NCI-H1092 (cell line): ENCODE data around the gene MAGEA6.
A peak's percentile ranks its signal among the peaks of the same experiment; 100 is the strongest.
"Not testable (repeated sequence)": the region's sequence is repeated elsewhere in the genome, so short reads cannot be mapped to it uniquely, and the experiment has no call there.

Experiments used
- DNase-seq: peaks from one replicate; lab custom pipeline; 2025; lab: John Stamatoyannopoulos, UW

The MAGEA6 gene, protein sequence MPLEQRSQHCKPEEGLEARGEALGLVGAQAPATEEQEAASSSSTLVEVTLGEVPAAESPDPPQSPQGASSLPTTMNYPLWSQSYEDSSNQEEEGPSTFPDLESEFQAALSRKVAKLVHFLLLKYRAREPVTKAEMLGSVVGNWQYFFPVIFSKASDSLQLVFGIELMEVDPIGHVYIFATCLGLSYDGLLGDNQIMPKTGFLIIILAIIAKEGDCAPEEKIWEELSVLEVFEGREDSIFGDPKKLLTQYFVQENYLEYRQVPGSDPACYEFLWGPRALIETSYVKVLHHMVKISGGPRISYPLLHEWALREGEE

GRCh38 chrX:152769549-152770289 lies at the start of gene MAGEA6:
Gene MAGEA6, minus strand, starts transcription at chrX:152769689. Its CDS starts 2,039 bp downstream, at chrX:152767650.
- not testable (repeated sequence) for DNase-seq

DNA sequence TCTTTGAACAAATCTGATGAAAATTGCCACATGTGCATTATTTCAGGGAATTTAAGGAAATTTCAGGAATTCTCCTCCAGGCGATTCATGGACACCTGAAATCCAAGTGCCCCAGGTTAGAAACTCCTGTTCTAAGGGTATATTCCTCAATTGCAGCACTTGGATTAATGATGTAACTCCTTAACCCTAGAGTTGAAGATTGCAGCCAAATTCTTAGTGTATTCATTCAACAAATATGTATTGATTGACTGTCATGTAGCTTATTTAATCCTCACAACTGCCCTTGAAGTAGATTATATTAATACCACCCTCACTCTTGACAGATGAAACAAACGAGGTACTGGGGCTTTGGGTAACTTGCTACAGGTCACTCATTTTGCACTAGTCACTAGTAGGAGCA lies 49.8 kb upstream of the MAGEA6 start:
- DNase-seq: no peak

DNA sequence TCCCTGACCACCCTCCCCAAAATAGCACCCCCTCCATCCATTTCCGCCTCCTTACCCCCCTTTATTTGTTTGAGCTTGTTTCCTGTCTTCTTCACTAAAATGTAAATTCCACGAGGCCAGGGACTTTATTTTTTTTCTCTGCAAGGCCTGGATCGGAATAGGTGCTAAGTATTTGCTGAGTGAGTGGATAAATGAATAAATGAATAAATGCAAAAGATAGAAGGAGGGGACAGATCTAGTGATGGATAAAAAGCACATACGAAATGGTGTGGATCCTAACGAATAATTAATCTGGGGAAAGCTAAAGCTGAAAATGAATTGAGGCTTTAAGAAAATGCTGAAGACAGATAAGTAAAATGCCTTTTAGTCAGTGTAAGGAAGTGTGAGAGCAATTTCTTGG lies 48.9 kb upstream of the MAGEA6 start:
- DNase-seq: no peak

GRCh38 chrX:152817078-152817764 lies 47.7 kb upstream of the MAGEA6 start:
- peak; percentile 4 for DNase-seq

GRCh38 chrX:152814048-152814447 lies 44.6 kb upstream of the MAGEA6 start:
- DNase-seq: no peak

DNA sequence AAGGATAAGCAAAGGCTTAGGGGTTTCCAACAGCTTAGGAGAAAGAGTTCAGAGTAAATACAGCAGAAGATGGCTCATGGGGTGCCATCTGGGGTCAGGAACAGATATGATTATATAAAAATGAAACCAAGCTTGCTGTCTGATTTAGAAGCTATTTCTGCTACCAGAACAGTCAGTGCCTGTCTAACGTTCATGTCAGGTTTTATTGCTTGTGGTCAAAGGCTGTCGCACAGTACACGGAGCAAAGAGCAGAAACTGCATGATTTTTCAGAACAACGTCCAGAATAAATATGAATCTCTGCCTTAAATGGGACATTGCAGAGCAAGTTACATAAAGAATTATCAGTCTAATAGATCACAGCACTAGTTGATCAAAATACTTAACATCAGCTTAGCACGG lies 43.7 kb upstream of the MAGEA6 start:
- no peak for DNase-seq

GRCh38 chrX:152810403-152810802 lies 40.9 kb upstream of the MAGEA6 start:
- DNase-seq: no peak

- DNase-seq: no peak
Observed at GRCh38 chrX:152806035-152806434, 36.5 kb upstream of the MAGEA6 start.

GRCh38 chrX:152798945-152799344 lies 29.5 kb upstream of the MAGEA6 start:
- no peak for DNase-seq

DNA sequence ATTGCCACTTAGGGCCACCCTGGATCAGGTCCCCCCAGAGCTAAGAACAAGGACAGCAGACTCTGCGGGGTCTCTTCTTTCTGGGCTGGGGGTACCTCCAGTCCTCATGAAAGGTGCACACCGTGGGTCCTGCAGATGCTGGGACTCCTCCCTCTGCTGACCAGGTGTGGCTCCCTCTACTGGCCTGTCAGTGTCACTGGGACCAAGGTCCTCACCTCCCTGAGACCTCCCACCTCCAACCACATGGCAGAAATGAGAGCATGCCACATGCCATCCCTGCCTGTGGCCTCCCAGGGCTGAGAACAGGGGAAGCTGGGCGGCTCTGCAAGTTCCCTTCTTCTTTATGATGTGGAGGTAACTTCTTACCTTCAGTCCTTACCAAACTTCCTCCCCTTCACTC lies 17.6 kb upstream of the MAGEA6 start:
- not testable (repeated sequence) for DNase-seq

DNA sequence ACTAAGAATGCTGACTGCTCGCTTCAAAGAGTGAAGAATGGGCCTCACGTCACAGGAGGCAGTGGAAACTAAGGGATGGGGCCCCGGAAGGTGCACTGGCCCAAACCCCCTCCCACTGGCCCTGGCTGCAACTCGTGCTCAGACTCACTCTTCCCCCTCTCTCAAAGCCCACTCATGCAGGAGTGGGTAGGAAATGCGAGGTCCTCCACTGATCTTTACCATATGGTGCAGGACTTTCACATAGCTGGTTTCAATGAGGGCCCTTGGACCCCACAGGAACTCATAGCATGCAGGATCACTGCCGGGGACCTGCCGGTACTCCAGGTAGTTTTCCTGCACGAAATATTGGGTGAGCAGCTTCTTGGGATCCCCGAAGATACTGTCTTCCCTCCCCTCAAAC lies 2.9 kb downstream of the MAGEA6 start:
- DNase-seq: not testable (repeated sequence)

GRCh38 chrX:152761582-152761981 lies 7.9 kb downstream of the MAGEA6 start:
- not testable (repeated sequence) for DNase-seq

DNA sequence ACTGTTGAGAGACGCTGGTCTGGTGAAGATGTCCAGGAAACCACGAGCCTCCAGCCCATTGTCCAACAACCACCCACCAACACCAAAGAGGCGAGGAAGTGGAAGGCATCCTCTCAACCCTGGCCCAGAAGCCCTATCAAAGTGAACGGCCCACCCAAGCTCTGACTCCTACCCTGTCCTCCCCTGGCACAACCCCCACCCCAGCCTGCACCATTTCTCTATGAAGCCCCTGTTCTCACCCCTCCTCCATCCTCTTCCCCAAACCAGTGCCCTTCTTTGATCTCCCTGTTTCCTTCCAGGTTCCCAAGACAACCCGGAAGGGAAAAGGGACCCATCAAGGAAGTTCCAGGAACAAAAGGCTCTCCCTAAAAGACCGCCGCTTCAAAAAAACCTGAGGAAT lies 9.9 kb downstream of the MAGEA6 start:
- DNase-seq: not testable (repeated sequence)

- DNase-seq: not testable (repeated sequence)
Observed at GRCh38 chrX:152758918-152759317, 10.6 kb downstream of the MAGEA6 start, which contains the start of gene CSAG3. Gene CSAG3, plus strand, starts transcription at chrX:152759218.

GRCh38 chrX:152754871-152755270 lies 14.6 kb downstream of the MAGEA6 start:
- DNase-seq: not testable (repeated sequence)

- not testable (repeated sequence) for DNase-seq
Observed at GRCh38 chrX:152753686-152754650, 15.5 kb downstream of the MAGEA6 start, which contains the start of gene MAGEA2. Gene MAGEA2, minus strand, starts transcription at chrX:152753842. Its CDS starts 2,479 bp downstream, at chrX:152751363.

DNA sequence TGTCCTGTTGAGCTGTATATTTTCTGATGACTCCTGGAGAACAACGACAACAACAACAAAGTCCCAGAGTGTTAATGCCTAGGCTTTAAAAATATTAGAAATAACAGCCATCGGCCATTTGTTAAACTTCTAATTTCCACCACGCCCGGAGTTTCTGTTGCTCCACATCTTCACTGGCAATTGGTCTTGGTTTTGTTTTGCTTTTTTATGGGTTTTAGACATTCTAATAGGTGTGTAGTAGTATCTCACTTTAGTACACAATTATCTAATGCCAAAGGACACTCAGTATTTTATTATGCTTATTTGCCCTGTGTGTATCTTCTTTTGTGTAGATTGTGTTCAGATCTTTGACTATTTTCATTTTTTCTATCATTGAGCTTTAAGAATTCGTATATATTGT lies 30.9 kb downstream of the MAGEA6 start:
- no peak for DNase-seq

GRCh38 chrX:152736528-152736927 lies 33.0 kb downstream of the MAGEA6 start:
- DNase-seq: not testable (repeated sequence)

DNA sequence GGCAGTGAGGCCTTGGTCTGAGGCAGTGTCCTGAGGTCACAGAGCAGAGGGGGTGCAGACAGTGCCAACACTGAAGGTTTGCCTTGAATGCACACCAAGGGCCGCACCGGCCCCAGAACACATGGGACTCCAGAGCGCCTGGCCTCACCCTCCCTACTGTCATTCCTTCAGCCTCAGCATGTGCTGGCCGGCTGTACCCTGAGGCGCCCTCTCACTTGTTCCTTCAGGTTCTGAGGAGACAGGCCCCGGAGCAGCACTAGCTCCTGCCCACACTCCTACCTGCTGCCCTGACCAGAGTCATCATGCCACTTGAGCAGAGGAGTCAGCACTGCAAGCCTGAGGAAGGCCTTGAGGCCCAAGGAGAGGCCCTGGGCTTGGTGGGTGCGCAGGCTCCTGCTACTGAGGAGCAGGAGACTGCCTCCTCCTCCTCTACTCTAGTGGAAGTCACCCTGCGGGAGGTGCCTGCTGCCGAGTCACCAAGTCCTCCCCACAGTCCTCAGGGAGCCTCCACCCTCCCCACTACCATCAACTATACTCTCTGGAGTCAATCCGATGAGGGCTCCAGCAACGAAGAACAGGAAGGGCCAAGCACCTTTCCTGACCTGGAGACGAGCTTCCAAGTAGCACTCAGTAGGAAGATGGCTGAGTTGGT lies 33.5 kb downstream of the MAGEA6 start:
- no peak for DNase-seq

- DNase-seq: no peak
Observed at GRCh38 chrX:152735101-152735500, 34.4 kb downstream of the MAGEA6 start.
